Measurements from ENCODE around the gene CDC25B.

Gene CDC25B

GRCh38 chr20:3848565-3848964 is 52.5 kb downstream of the CDC25B start:
- peak in 1 of 10 donors; percentile 0 for DNase-seq
- intact Hi-C loops (cut with DNase I), result no loop called here

- DNase-seq, result peak in 1 of 10 donors; percentile 0
- intact Hi-C loops (cut with DNase I), result no loop called here
These were observed 58.4 kb downstream of the CDC25B start for GRCh38 chr20:3854462-3854871.
